ENCODE results near the gene TTC9C.
A peak's percentile ranks its signal among the peaks of the same experiment; 100 is the strongest.
"Not testable (repeated sequence)": the region's sequence is repeated elsewhere in the genome, so short reads cannot be mapped to it uniquely, and the experiment has no call there.

Gene TTC9C

GRCh38 chr11:62752994-62753735 is 24.9 kb downstream of the TTC9C start:
- DNase-seq, result no peak

- DNase-seq, result peak; percentile 99
These were observed 25.7 kb downstream of the TTC9C start, which contains the start of gene ZBTB3 for GRCh38 chr11:62753736-62754603. ZBTB3 (minus strand) TSS chr11:62754160; CDS start chr11:62753664, 496 bp downstream.

GRCh38 chr11:62755086-62755615 is 26.9 kb downstream of the TTC9C start:
- no peak for DNase-seq

GRCh38 chr11:62757846-62758788 is 29.8 kb downstream of the TTC9C start:
- no peak for DNase-seq

- DNase-seq, result not testable (repeated sequence)
These were observed 32.6 kb downstream of the TTC9C start for GRCh38 chr11:62760867-62761227.

- DNase-seq, result no peak
These were observed 42.5 kb downstream of the TTC9C start for GRCh38 chr11:62770778-62771143.

- peak; percentile 92 for DNase-seq
These were observed 43.1 kb downstream of the TTC9C start, which contains the start of gene TAF6L for GRCh38 chr11:62771144-62772021. TAF6L (plus strand) TSS chr11:62771396; CDS start chr11:62775784, 4,388 bp downstream.

- no peak for DNase-seq
These were observed 46.1 kb downstream of the TTC9C start for GRCh38 chr11:62774407-62774806.

GRCh38 chr11:62775646-62776045 is 47.4 kb downstream of the TTC9C start:
- no peak for DNase-seq

- no peak for DNase-seq
These were observed 49.1 kb downstream of the TTC9C start for GRCh38 chr11:62777389-62777788.

- DNase-seq, result no peak
These were observed 50.2 kb downstream of the TTC9C start for GRCh38 chr11:62778441-62778840.

GRCh38 chr11:62782753-62783152 is 54.5 kb downstream of the TTC9C start:
- no peak for DNase-seq

GRCh38 chr11:62786318-62787004 is 58.2 kb downstream of the TTC9C start:
- DNase-seq, result peak; percentile 25

- peak; percentile 90 for DNase-seq
These were observed 58.9 kb downstream of the TTC9C start, which contains the start of gene TMEM179B for GRCh38 chr11:62787005-62787759. TMEM179B (plus strand) TSS chr11:62787402; CDS start chr11:62787432, 30 bp downstream.

Data from NCI-H1436 treated with DMSO at 0.1 percent for 48 hours (cell line).